Thyroid gland (tissue), 4 donors: ENCODE results near the gene ZNF407. TPM values are rescaled to one million over a fixed set of nuclear protein-coding genes. Genes with fewer than 3 reads are reported as not detected.
A peak's percentile ranks its signal among the peaks of the same experiment; 100 is the strongest.

Experiments used
- DNase-seq, 2 donors: peaks; one replicate each; pipeline ENCODE4 v3.0.0-alpha.2; 2019
- H3K27ac ChIP-seq, 3 donors: fragments of 200-600 bp; sonication (generic); 1 replicate in 2 of 3; 2 replicates in 1 of 3; pipeline ENCODE4 v1.5.1; 2016 to 2019; ENCODE audit warnings: mild to moderate bottlenecking in 1 of 3, moderate library complexity in 1 of 3
- H3K27me3 ChIP-seq: fragments of 200-600 bp; sonication (generic); one replicate; pipeline ENCODE4 v1.5.1; 2019
- H3K36me3 ChIP-seq, 2 donors: fragments of 200-600 bp; sonication (generic); one replicate each; pipeline ENCODE4 v1.5.1; 2016 to 2019
- H3K4me1 ChIP-seq, 2 donors: fragments of 200-600 bp; sonication (generic); one replicate each; pipeline ENCODE4 v1.5.1; 2017 to 2019
- H3K4me3 ChIP-seq, 3 donors: fragments of 200-600 bp; sonication (generic); replicated peaks in 1 of 3; 1 replicate in 2 of 3; 2 replicates in 1 of 3; pipeline ENCODE4 v1.5.1; 2016; ENCODE audit warnings: mild to moderate bottlenecking in 1 of 3
- H3K9me3 ChIP-seq: fragments of 200-600 bp; sonication (generic); one replicate; pipeline ENCODE4 v1.5.1; 2017
- CTCF ChIP-seq, 6 experiments: fragments of 200-600 bp in 3 of 6; fragments of 450-650 bp in 3 of 6; sonication (generic) in 3 of 6; IDR thresholded peaks; one replicate each; pipeline ENCODE4 v1.5.1; 2016 to 2019; ENCODE audit warnings: antibody characterized with exemption in 6 of 6, mild to moderate bottlenecking in 2 of 6, inconsistent platforms in 1 of 6, moderate library complexity in 1 of 6
- POLR2A ChIP-seq, 2 donors: fragments of 450-650 bp; IDR thresholded peaks; one replicate each; pipeline ENCODE4 v1.6.1; 2017; ENCODE audit warnings: antibody characterized with exemption in 2 of 2, mild to moderate bottlenecking in 2 of 2, moderate library complexity in 1 of 2
- WGBS, 2 donors: methylation state at CpG; one replicate each; pipeline ENCODE4 v1.1.5; 2017; 5-methylcytosine and 5-hydroxymethylcytosine counted together
- intact Hi-C: fragments of 100-400 bp; cut with DNase I; formaldehyde crosslinking; loops from one replicate; pipeline ENCODE4 v1.15.1; 2023
- total RNA-seq, 4 donors: library from RNA; depleted of rRNA; stranded (reverse); fragments of >200 nt; gene quantifications; one replicate each; pipeline ENCODE4 v1.2.3, GENCODE V29; 2016

Gene ZNF407
- total RNA-seq, 4 donors from 2014 or later = 20.2 to 40.0 (median 26.4) TPM

GRCh38 chr18:74760026-74760425 lies 162.4 kb downstream of the ZNF407 start:
- no peak for DNase-seq
- 94 to 97% methylated on average over 3 of the region's 3 CpGs for WGBS, 2 donors
- H3K9me3 ChIP-seq = no peaks in the 10 kb centered on the region
- intact Hi-C loops = no loop called here
- H3K4me1 ChIP-seq = no peaks in the 10 kb centered on the region
- TF ChIP-seq CTCF (IDR thresholded peaks at IDR 0.05) = no peak
- TF ChIP-seq POLR2A (IDR thresholded peaks at IDR 0.05) = no peak
- H3K27ac ChIP-seq = no peak overlapping the region
- no peaks in the 10 kb centered on the region for H3K36me3 ChIP-seq
- no peak overlapping the region for H3K4me3 ChIP-seq
- no peaks in the 10 kb centered on the region for H3K27me3 ChIP-seq

- H3K27ac ChIP-seq = no peak overlapping the region
- H3K4me3 ChIP-seq = no peak overlapping the region
- H3K9me3 ChIP-seq = no peaks in the 10 kb centered on the region
- H3K36me3 ChIP-seq = no peaks in the 10 kb centered on the region
- intact Hi-C loops = no loop called here
- 71 to 84% methylated on average over 3 of the region's 3 CpGs for WGBS, 2 donors
- no peaks in the 10 kb centered on the region for H3K27me3 ChIP-seq
- H3K4me1 ChIP-seq = no peaks in the 10 kb centered on the region
- DNase-seq = no peak
- TF ChIP-seq POLR2A (IDR thresholded peaks at IDR 0.05) = no peak
- TF ChIP-seq CTCF (IDR thresholded peaks at IDR 0.05) = no peak
Observed at GRCh38 chr18:74760436-74760835, 162.8 kb downstream of the ZNF407 start.

- no peak for DNase-seq
- Histone ChIP-seq H3K27ac (no peak overlapping the region), H3K4me3 (no peak overlapping the region), H3K27me3 (no peaks in the 10 kb centered on the region), H3K4me1 (no peaks in the 10 kb centered on the region), H3K9me3 (no peaks in the 10 kb centered on the region), H3K36me3 (no peaks in the 10 kb centered on the region)
- 96 to 97% methylated on average over 3 of the region's 3 CpGs for WGBS, 2 donors
- no peak for TF ChIP-seq POLR2A (IDR thresholded peaks at IDR 0.05)
- TF ChIP-seq CTCF (IDR thresholded peaks at IDR 0.05) = no peak
- intact Hi-C loops = no loop called here
Observed at GRCh38 chr18:74766251-74766650, 168.6 kb downstream of the ZNF407 start.

GRCh38 chr18:74768096-74768495 lies 170.4 kb downstream of the ZNF407 start:
- H3K27me3 ChIP-seq = no peaks in the 10 kb centered on the region
- no peaks in the 10 kb centered on the region for H3K36me3 ChIP-seq
- TF ChIP-seq POLR2A (IDR thresholded peaks at IDR 0.05) (no peak), CTCF (IDR thresholded peaks at IDR 0.05) (no peak)
- H3K9me3 ChIP-seq = no peaks in the 10 kb centered on the region
- no peak overlapping the region for H3K4me3 ChIP-seq
- no peaks in the 10 kb centered on the region for H3K4me1 ChIP-seq
- no peak overlapping the region for H3K27ac ChIP-seq
- 66 to 69% methylated on average over 2 of the region's 2 CpGs for WGBS, 2 donors
- DNase-seq = peak; percentile 29 to 32
- intact Hi-C loops = no loop called here

- TF ChIP-seq CTCF (IDR thresholded peaks at IDR 0.05) = no peak
- TF ChIP-seq POLR2A (IDR thresholded peaks at IDR 0.05) = no peak
- Histone ChIP-seq H3K4me3 (no peak overlapping the region), H3K27me3 (no peaks in the 10 kb centered on the region), H3K36me3 (no peaks in the 10 kb centered on the region), H3K9me3 (no peaks in the 10 kb centered on the region), H3K4me1 (no peaks in the 10 kb centered on the region), H3K27ac (no peak overlapping the region)
- intact Hi-C loops = no loop called here
- 92 to 94% methylated on average over 3 of the region's 3 CpGs for WGBS, 2 donors
- DNase-seq = no peak
Observed at GRCh38 chr18:74773171-74773624, 175.5 kb downstream of the ZNF407 start.
